Measurements from ENCODE around the gene NOL9.

The NOL9 gene

GRCh38 chr1:6507037-6507428 lies 47.3 kb downstream of the NOL9 start:
- TF ChIP-seq POLR2AphosphoS5 (IDR thresholded peaks at IDR 0.05; ENCODE audit: low read depth, low read length) (no peak), POLR2A (IDR thresholded peaks at IDR 0.05; ENCODE audit: low read depth, low read length) (no peak), TAF1 (IDR thresholded peaks at IDR 0.05; ENCODE audit: borderline replicate concordance, low read depth, low read length) (no peak)
- FAIRE-seq (no peak), DNase-seq (ENCODE audit: insufficient read length) (no peak)

GRCh38 chr1:6506210-6507036 lies 47.9 kb downstream of the NOL9 start:
- DNase-seq (ENCODE audit: insufficient read length) (no peak), FAIRE-seq (no peak)
- TF ChIP-seq POLR2A (IDR thresholded peaks at IDR 0.05; ENCODE audit: low read depth, low read length) (no peak), POLR2AphosphoS5 (IDR thresholded peaks at IDR 0.05; ENCODE audit: low read depth, low read length) (no peak), TAF1 (IDR thresholded peaks at IDR 0.05; ENCODE audit: borderline replicate concordance, low read depth, low read length) (no peak)

- TF ChIP-seq POLR2A (IDR thresholded peaks at IDR 0.05; ENCODE audit: low read depth, low read length) (no peak), POLR2AphosphoS5 (IDR thresholded peaks at IDR 0.05; ENCODE audit: low read depth, low read length) (no peak), TAF1 (IDR thresholded peaks at IDR 0.05; ENCODE audit: borderline replicate concordance, low read depth, low read length) (no peak)
- no peak for DNase-seq (ENCODE audit: insufficient read length)
- FAIRE-seq: no peak
Measured at GRCh38 chr1:6505367-6506209, 48.7 kb downstream of the NOL9 start.

- DNase-seq (ENCODE audit: insufficient read length) (no peak), FAIRE-seq (no peak)
- TF ChIP-seq POLR2A (IDR thresholded peaks at IDR 0.05; ENCODE audit: low read depth, low read length) (no peak), POLR2AphosphoS5 (IDR thresholded peaks at IDR 0.05; ENCODE audit: low read depth, low read length) (no peak), TAF1 (IDR thresholded peaks at IDR 0.05; ENCODE audit: borderline replicate concordance, low read depth, low read length) (no peak)
Measured at GRCh38 chr1:6504887-6505286, 49.4 kb downstream of the NOL9 start.

- no peak for DNase-seq (ENCODE audit: insufficient read length)
- no peak for FAIRE-seq
- TF ChIP-seq POLR2AphosphoS5 (IDR thresholded peaks at IDR 0.05; ENCODE audit: low read depth, low read length): no peak
- TF ChIP-seq POLR2A (IDR thresholded peaks at IDR 0.05; ENCODE audit: low read depth, low read length): no peak
- no peak for TF ChIP-seq TAF1 (IDR thresholded peaks at IDR 0.05; ENCODE audit: borderline replicate concordance, low read depth, low read length)
Measured at GRCh38 chr1:6503884-6504602, 50.3 kb downstream of the NOL9 start.

GRCh38 chr1:6502000-6502891 lies 52.1 kb downstream of the NOL9 start:
- FAIRE-seq: no peak
- no peak for DNase-seq (ENCODE audit: insufficient read length)
- TF ChIP-seq TAF1 (IDR thresholded peaks at IDR 0.05; ENCODE audit: borderline replicate concordance, low read depth, low read length): no peak
- no peak for TF ChIP-seq POLR2AphosphoS5 (IDR thresholded peaks at IDR 0.05; ENCODE audit: low read depth, low read length)
- no peak for TF ChIP-seq POLR2A (IDR thresholded peaks at IDR 0.05; ENCODE audit: low read depth, low read length)

GRCh38 chr1:6501279-6501813 lies 53.0 kb downstream of the NOL9 start:
- TF ChIP-seq TAF1 (IDR thresholded peaks at IDR 0.05; ENCODE audit: borderline replicate concordance, low read depth, low read length) (no peak), POLR2AphosphoS5 (IDR thresholded peaks at IDR 0.05; ENCODE audit: low read depth, low read length) (no peak), POLR2A (IDR thresholded peaks at IDR 0.05; ENCODE audit: low read depth, low read length) (no peak)
- FAIRE-seq: no peak
- no peak for DNase-seq (ENCODE audit: insufficient read length)

- DNase-seq (ENCODE audit: insufficient read length): no peak
- TF ChIP-seq TAF1 (IDR thresholded peaks at IDR 0.05; ENCODE audit: borderline replicate concordance, low read depth, low read length): no peak
- no peak for TF ChIP-seq POLR2AphosphoS5 (IDR thresholded peaks at IDR 0.05; ENCODE audit: low read depth, low read length)
- TF ChIP-seq POLR2A (IDR thresholded peaks at IDR 0.05; ENCODE audit: low read depth, low read length): no peak
- no peak for FAIRE-seq
Measured at GRCh38 chr1:6500544-6501278, 53.6 kb downstream of the NOL9 start.

- no peak for FAIRE-seq
- TF ChIP-seq POLR2AphosphoS5 (IDR thresholded peaks at IDR 0.05; ENCODE audit: low read depth, low read length): no peak
- no peak for TF ChIP-seq POLR2A (IDR thresholded peaks at IDR 0.05; ENCODE audit: low read depth, low read length)
- TF ChIP-seq TAF1 (IDR thresholded peaks at IDR 0.05; ENCODE audit: borderline replicate concordance, low read depth, low read length): no peak
- no peak for DNase-seq (ENCODE audit: insufficient read length)
Measured at GRCh38 chr1:6499296-6499695, 55.0 kb downstream of the NOL9 start.
